K562 (cell line): ENCODE data around the gene MERTK. TPM values are rescaled to one million over a fixed set of nuclear protein-coding genes. Genes with fewer than 3 reads are reported as not detected.

Experiments used
- ARID1B ChIP-seq: fragments of 450-650 bp; IDR thresholded peaks from 2 replicates; pipeline ENCODE4 v1.6.1; 2016; ENCODE audit warnings: antibody characterized with exemption, mild to moderate bottlenecking, inconsistent platforms
- ATF1 ChIP-seq, 2 experiments: fragments of 450-650 bp in 1 of 2; IDR thresholded peaks; 2 replicates each; pipeline ENCODE4 v1.6.1; 2016; ENCODE audit warnings: missing compliant biosample characterization in 1 of 2, missing genetic modification characterization in 1 of 2
- BRD9 ChIP-seq: fragments of 450-650 bp; IDR thresholded peaks from 2 replicates; pipeline ENCODE4 v1.6.1; 2018; ENCODE audit warnings: low read depth; ENCODE audit not compliant: partially characterized antibody
- CXXC5 ChIP-seq: fragments of 250-450 bp; sonication (Bioruptor Pico); IDR thresholded peaks from 2 replicates; pipeline ENCODE4 v1.8.0; 2022; ENCODE audit warnings: inconsistent platforms, mild to moderate bottlenecking, moderate library complexity
- HMGN3 ChIP-seq: IDR thresholded peaks from 2 replicates; pipeline ENCODE4 v1.6.1; 2011; ENCODE audit warnings: borderline replicate concordance, low read depth, mild to moderate bottlenecking, mixed read lengths, low read length; ENCODE audit not compliant: insufficient read length; ENCODE audit errors: extremely low read depth
- KHSRP ChIP-seq: fragments of 450-650 bp; IDR thresholded peaks from 2 replicates; pipeline ENCODE4 v1.6.1; 2017
- KLF10 ChIP-seq: fragments of 250-450 bp; sonication (Bioruptor Pico); IDR thresholded peaks from 2 replicates; pipeline ENCODE4 v1.6.1; 2021; ENCODE audit warnings: matching md5 sums
- MCM3 ChIP-seq: fragments of 450-650 bp; IDR thresholded peaks from 2 replicates; pipeline ENCODE4 v1.6.1; 2016
- MYNN ChIP-seq, 2 experiments: sonication (generic); formaldehyde crosslinking in 1 of 2; IDR thresholded peaks; 2 replicates each; pipeline versions ENCODE4 v1.5.0 to v1.6.1; 2016 to 2020; ENCODE audit warnings: antibody characterized with exemption in 1 of 2, missing genetic modification reagents in 1 of 2
- NR2C2 ChIP-seq, 2 experiments: fragments of 200-800 bp in 1 of 2; sonication (Bioruptor generic) in 1 of 2; sonication (generic) in 1 of 2; formaldehyde crosslinking in 1 of 2; IDR thresholded peaks; 2 replicates each; pipeline versions ENCODE4 v1.6.1 to v1.8.0; 2016 to 2022; ENCODE audit warnings: mild to moderate bottlenecking in 1 of 2, missing compliant biosample characterization in 1 of 2, missing genetic modification characterization in 1 of 2, missing genetic modification reagents in 1 of 2
- PTTG1 ChIP-seq: fragments of 450-650 bp; IDR thresholded peaks from 2 replicates; pipeline ENCODE4 v1.6.1; 2016; ENCODE audit warnings: low read depth, mild to moderate bottlenecking, missing genetic modification characterization, missing compliant biosample characterization
- RCOR1 ChIP-seq, 2 experiments: IDR thresholded peaks; 2 replicates each; pipeline ENCODE4 v1.6.1; 2012; ENCODE audit warnings: low read depth in 2 of 2, low read length in 2 of 2, borderline replicate concordance in 1 of 2, improper control_type of control experiment in 1 of 2
- SAFB2 ChIP-seq: fragments of 200-400 bp; formaldehyde crosslinking; IDR thresholded peaks from 2 replicates; pipeline ENCODE4 v1.6.1; 2018; ENCODE audit warnings: borderline replicate concordance, low read length, low read depth, moderate library complexity; ENCODE audit not compliant: severe bottlenecking
- TSC22D4 ChIP-seq: fragments of 450-650 bp; IDR thresholded peaks from 2 replicates; pipeline ENCODE4 v1.6.1; 2016; ENCODE audit warnings: missing genetic modification characterization, missing biosample characterization, control low read depth
- ZBTB1 ChIP-seq: sonication (generic); formaldehyde crosslinking; IDR thresholded peaks from 2 replicates; pipeline ENCODE4 v1.8.1; 2023; ENCODE audit warnings: missing genetic modification reagents, low read depth, mild to moderate bottlenecking, borderline replicate concordance
- ZBTB12 ChIP-seq: fragments of 250-450 bp; sonication (Bioruptor Pico); IDR thresholded peaks from 2 replicates; pipeline ENCODE4 v1.4.0; 2020
- ZNF121 ChIP-seq: sonication (generic); formaldehyde crosslinking; conservative IDR thresholded peaks from 2 replicates; pipeline ENCODE4 v1.8.0; 2022; ENCODE audit warnings: missing genetic modification reagents
- ZNF3 ChIP-seq: fragments of 250-450 bp; sonication (Bioruptor Pico); IDR thresholded peaks from 2 replicates; pipeline ENCODE4 v1.5.0; 2021; ENCODE audit warnings: mild to moderate bottlenecking, moderate library complexity
- ZNF311 ChIP-seq: fragments of 250-450 bp; sonication (Bioruptor Pico); IDR thresholded peaks from 2 replicates; pipeline ENCODE4 v1.4.0; 2020; ENCODE audit warnings: mild to moderate bottlenecking, moderate library complexity
- ZNF384 ChIP-seq: IDR thresholded peaks from 2 replicates; pipeline ENCODE4 v1.6.1; 2012; ENCODE audit warnings: low read depth, low read length, improper control_type of control experiment
- ZNF561 ChIP-seq: fragments of 450-650 bp; formaldehyde crosslinking; conservative IDR thresholded peaks from 2 replicates; pipeline ENCODE4 v1.4.0; 2020; ENCODE audit warnings: mild to moderate bottlenecking, moderate library complexity
- ZNF77 ChIP-seq: fragments of 250-450 bp; sonication (Bioruptor Pico); IDR thresholded peaks from 2 replicates; pipeline ENCODE4 v1.5.0; 2020
- ZZZ3 ChIP-seq: fragments of 450-650 bp; IDR thresholded peaks from 2 replicates; pipeline ENCODE4 v1.6.1; 2016; ENCODE audit warnings: antibody characterized with exemption, mild to moderate bottlenecking, moderate library complexity
- polyA plus RNA-seq, 8 experiments: library from polyadenylated mRNA; depleted of rRNA in 4 of 8; stranded (reverse) in 5 of 8; unstranded in 3 of 8; fragments of >200 nt; fragmentation: Nextera tagmentation in 2 of 8; fragmentation: Illumina TruSeq in 1 of 8; extraction: Ambion mirVana in 2 of 8; extraction: Trizol in 1 of 8; gene quantifications; 2 replicates each; pipeline versions ENCODE4 v1.2.1 to v1.2.3, GENCODE V29; 2011 to 2014; ENCODE audit warnings: inconsistent platforms in 1 of 8, missing spikeins in 1 of 8
- total RNA-seq, 7 experiments: library from RNA; depleted of rRNA in 6 of 7; stranded (reverse); fragments of >200 nt in 6 of 7; fragmentation: Illumina TruSeq in 2 of 7; extraction: Trizol in 2 of 7; gene quantifications; 2 replicates each; pipeline versions ENCODE4 v1.2.1 to v1.2.3, GENCODE V29; 2011 to 2021; ENCODE audit warnings: low replicate concordance in 1 of 7
- TF ChIP-seq, protein P1 (sequence below): sonication (generic); formaldehyde crosslinking; IDR thresholded peaks from 2 replicates; pipeline ENCODE4 v1.9.0; 2022; ENCODE audit warnings: mild to moderate bottlenecking, missing genetic modification reagents
- TF ChIP-seq, protein P2 (sequence below): IDR thresholded peaks from 2 replicates; pipeline ENCODE4 v1.6.1; 2014; ENCODE audit warnings: antibody characterized with exemption

Gene MERTK
- total and polyA plus RNA-seq, 9 of the 15 experiments (the other 6 are each of a cell fraction or from before 2014, with no cell fraction given): 0.23 to 1.6 (median 0.74) TPM

DNA sequence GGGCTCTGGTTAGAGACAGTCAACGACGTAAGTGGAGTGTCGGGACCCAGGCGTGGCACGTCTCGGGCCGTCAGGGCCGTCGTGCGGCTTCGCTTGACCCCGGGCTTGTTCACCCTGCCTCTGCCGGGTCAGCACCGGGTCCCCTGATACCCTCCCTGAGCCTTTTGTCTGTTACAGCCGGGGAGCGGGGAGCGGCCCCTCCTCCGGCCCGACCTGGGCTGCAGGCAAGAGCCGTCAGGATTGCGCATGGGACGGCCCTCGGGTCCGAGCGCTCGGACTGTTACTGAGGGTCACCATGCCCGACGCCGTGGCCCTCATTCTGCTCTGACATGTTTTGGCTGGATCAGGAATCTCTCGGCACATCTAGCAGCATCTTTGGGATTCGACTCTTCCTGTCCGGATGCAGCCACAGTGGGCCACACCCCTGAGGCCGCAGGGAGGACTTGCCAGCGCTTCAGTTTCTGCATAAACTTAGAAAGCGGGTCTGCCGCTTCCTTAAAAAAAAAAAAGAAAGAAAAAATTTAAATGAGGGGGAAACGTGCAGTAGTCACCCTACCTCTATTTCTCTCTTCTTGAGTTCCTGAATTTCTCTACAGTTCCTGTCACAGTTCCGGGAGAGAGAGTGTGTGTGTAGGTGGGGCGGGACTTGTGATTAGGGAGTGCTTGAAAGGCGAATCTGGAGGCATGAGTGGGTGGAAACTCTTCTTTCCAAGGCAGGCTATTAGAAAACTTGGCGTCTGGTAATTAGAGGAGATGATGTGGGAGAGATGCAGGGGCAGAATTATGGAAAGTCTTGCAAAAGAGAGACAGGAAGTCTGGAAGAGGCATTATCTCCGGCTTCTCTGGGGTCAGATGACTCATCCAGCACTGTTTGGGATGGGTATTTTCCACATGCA lies 157.6 kb downstream of the MERTK start (continued):
- TF ChIP-seq NR2C2 (CRISPR knock-in tag; IDR thresholded peaks at IDR 0.05) (no peak), NR2C2 (tag; IDR thresholded peaks at IDR 0.05) (no peak), ZNF311 (CRISPR knock-in tag) (no peak), KLF10 (CRISPR knock-in tag) (no peak), ZBTB1 (CRISPR knock-in tag) (no peak), ZNF384 (no peak), TSC22D4 (tag) (no peak), ZNF561 (no peak), MCM3 (no peak), ZNF3 (CRISPR knock-in tag) (no peak), SAFB2 (no peak), ZZZ3 (no peak), ZNF121 (CRISPR knock-in tag) (no peak), ZNF77 (no peak), CXXC5 (CRISPR knock-in tag) (peak; percentile 20; the same call in 1 of the 2 replicates), RCOR1 (IDR thresholded peaks at IDR 0.05; ENCODE audit: borderline replicate concordance in 1 of 2, low read depth in 2 of 2, low read length in 2 of 2) (peak in 1 of 2 experiments; percentile 56; a peak in 1 of 4 replicates), KHSRP (no peak), HMGN3 (no peak), ZBTB12 (CRISPR knock-in tag) (no peak), ARID1B (peak; percentile 79), ATF1 (CRISPR knock-in tag; IDR thresholded peaks at IDR 0.05) (no peak), ATF1 (tag; IDR thresholded peaks at IDR 0.05) (peak; percentile 44), MYNN (IDR thresholded peaks at IDR 0.05) (no peak), MYNN (CRISPR knock-in tag; IDR thresholded peaks at IDR 0.05) (no peak), BRD9 (no peak), PTTG1 (tag) (no peak)
- TF ChIP-seq, protein P1, sequence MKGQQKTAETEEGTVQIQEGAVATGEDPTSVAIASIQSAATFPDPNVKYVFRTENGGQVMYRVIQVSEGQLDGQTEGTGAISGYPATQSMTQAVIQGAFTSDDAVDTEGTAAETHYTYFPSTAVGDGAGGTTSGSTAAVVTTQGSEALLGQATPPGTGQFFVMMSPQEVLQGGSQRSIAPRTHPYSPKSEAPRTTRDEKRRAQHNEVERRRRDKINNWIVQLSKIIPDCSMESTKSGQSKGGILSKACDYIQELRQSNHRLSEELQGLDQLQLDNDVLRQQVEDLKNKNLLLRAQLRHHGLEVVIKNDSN: peak; percentile 2; the same call in 1 of the 2 replicates
- TF ChIP-seq, protein P2, sequence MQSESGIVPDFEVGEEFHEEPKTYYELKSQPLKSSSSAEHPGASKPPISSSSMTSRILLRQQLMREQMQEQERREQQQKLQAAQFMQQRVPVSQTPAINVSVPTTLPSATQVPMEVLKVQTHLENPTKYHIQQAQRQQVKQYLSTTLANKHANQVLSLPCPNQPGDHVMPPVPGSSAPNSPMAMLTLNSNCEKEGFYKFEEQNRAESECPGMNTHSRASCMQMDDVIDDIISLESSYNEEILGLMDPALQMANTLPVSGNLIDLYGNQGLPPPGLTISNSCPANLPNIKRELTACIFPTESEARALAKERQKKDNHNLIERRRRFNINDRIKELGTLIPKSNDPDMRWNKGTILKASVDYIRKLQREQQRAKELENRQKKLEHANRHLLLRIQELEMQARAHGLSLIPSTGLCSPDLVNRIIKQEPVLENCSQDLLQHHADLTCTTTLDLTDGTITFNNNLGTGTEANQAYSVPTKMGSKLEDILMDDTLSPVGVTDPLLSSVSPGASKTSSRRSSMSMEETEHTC: no peak
